ENCODE results near the gene RIPK1.
"Not testable (repeated sequence)": the region's sequence is repeated elsewhere in the genome, so short reads cannot be mapped to it uniquely, and the experiment has no call there.

Gene RIPK1

GRCh38 chr6:3052481-3053230 is 15.6 kb upstream of the RIPK1 start:
- Histone ChIP-seq H3K79me2 (ENCODE audit: insufficient read depth, low read length) (no peaks in the 10 kb centered on the region), H3K36me3 (ENCODE audit: insufficient read depth, low read length) (no peaks in the 10 kb centered on the region), H3K27me3 (ENCODE audit: insufficient read depth, low read length, poor library complexity, severe bottlenecking) (no peaks in the 10 kb centered on the region), H3K9me2 (replicated peaks; ENCODE audit: low read depth, low read length) (no peaks in the 10 kb centered on the region), H4K20me1 (ENCODE audit: insufficient read depth, low read length, poor library complexity, severe bottlenecking) (no peaks in the 10 kb centered on the region), H3K4me3 (ENCODE audit: low read length, poor library complexity, severe bottlenecking) (no peak overlapping the region), H3F3A (ENCODE audit: low read depth) (no peaks in the 10 kb centered on the region), H2AFZ (ENCODE audit: low read length) (no peak overlapping the region), H3K9me3 (ENCODE audit: insufficient read depth, low read depth, low read length) (no peaks in the 10 kb centered on the region), H3K4me1 (ENCODE audit: insufficient read depth, low read length, poor library complexity, severe bottlenecking) (peaks cover 5% of the 10 kb centered on the region), H3K4me2 (ENCODE audit: low read depth, low read length, poor library complexity, severe bottlenecking) (no peak overlapping the region), H3K9ac (ENCODE audit: low read depth, low read length, poor library complexity, severe bottlenecking) (no peak overlapping the region)
- no peak for TF ChIP-seq EZH2phosphoT487 (IDR thresholded peaks at IDR 0.05; ENCODE audit: borderline replicate concordance)
- TF ChIP-seq CTCF (conservative IDR thresholded peaks at IDR 0.05; ENCODE audit: low read length): no peak

GRCh38 chr6:3053231-3053508 is 15.1 kb upstream of the RIPK1 start:
- H3K4me3 ChIP-seq (ENCODE audit: low read length, poor library complexity, severe bottlenecking): no peak overlapping the region
- H3K36me3 ChIP-seq (ENCODE audit: insufficient read depth, low read length): no peaks in the 10 kb centered on the region
- H3K9me2 ChIP-seq (replicated peaks; ENCODE audit: low read depth, low read length): no peaks in the 10 kb centered on the region
- H3F3A ChIP-seq (ENCODE audit: low read depth): no peaks in the 10 kb centered on the region
- no peak overlapping the region for H3K9ac ChIP-seq (ENCODE audit: low read depth, low read length, poor library complexity, severe bottlenecking)
- H3K79me2 ChIP-seq (ENCODE audit: insufficient read depth, low read length): no peaks in the 10 kb centered on the region
- H2AFZ ChIP-seq (ENCODE audit: low read length): no peak overlapping the region
- peaks cover 5% of the 10 kb centered on the region for H3K4me1 ChIP-seq (ENCODE audit: insufficient read depth, low read length, poor library complexity, severe bottlenecking)
- H4K20me1 ChIP-seq (ENCODE audit: insufficient read depth, low read length, poor library complexity, severe bottlenecking): no peaks in the 10 kb centered on the region
- H3K9me3 ChIP-seq (ENCODE audit: insufficient read depth, low read depth, low read length): no peaks in the 10 kb centered on the region
- TF ChIP-seq EZH2phosphoT487 (IDR thresholded peaks at IDR 0.05; ENCODE audit: borderline replicate concordance) (no peak), CTCF (conservative IDR thresholded peaks at IDR 0.05; ENCODE audit: low read length) (no peak)
- H3K4me2 ChIP-seq (ENCODE audit: low read depth, low read length, poor library complexity, severe bottlenecking): no peak overlapping the region
- H3K27me3 ChIP-seq (ENCODE audit: insufficient read depth, low read length, poor library complexity, severe bottlenecking): no peaks in the 10 kb centered on the region

GRCh38 chr6:3054229-3055157 is 13.8 kb upstream of the RIPK1 start:
- H3K27me3 ChIP-seq (ENCODE audit: insufficient read depth, low read length, poor library complexity, severe bottlenecking); H3K9ac ChIP-seq (ENCODE audit: low read depth, low read length, poor library complexity, severe bottlenecking); H2AFZ ChIP-seq (ENCODE audit: low read length); H3K36me3 ChIP-seq (ENCODE audit: insufficient read depth, low read length); H3K9me2 ChIP-seq (replicated peaks; ENCODE audit: low read depth, low read length); H3K79me2 ChIP-seq (ENCODE audit: insufficient read depth, low read length); H3K4me2 ChIP-seq (ENCODE audit: low read depth, low read length, poor library complexity, severe bottlenecking); H3F3A ChIP-seq (ENCODE audit: low read depth); H3K4me3 ChIP-seq (ENCODE audit: low read length, poor library complexity, severe bottlenecking); H3K9me3 ChIP-seq (ENCODE audit: insufficient read depth, low read depth, low read length); H4K20me1 ChIP-seq (ENCODE audit: insufficient read depth, low read length, poor library complexity, severe bottlenecking): not testable (repeated sequence)
- H3K4me1 ChIP-seq (ENCODE audit: insufficient read depth, low read length, poor library complexity, severe bottlenecking): peaks cover 13% of the 10 kb centered on the region

- Histone ChIP-seq H3K4me1 (ENCODE audit: insufficient read depth, low read length, poor library complexity, severe bottlenecking) (peaks cover 14% of the 10 kb centered on the region), H3K4me2 (ENCODE audit: low read depth, low read length, poor library complexity, severe bottlenecking) (peak overlapping the region; percentile 59)
- H3K9ac ChIP-seq (ENCODE audit: low read depth, low read length, poor library complexity, severe bottlenecking); H4K20me1 ChIP-seq (ENCODE audit: insufficient read depth, low read length, poor library complexity, severe bottlenecking); H3K4me3 ChIP-seq (ENCODE audit: low read length, poor library complexity, severe bottlenecking); H3K79me2 ChIP-seq (ENCODE audit: insufficient read depth, low read length); H2AFZ ChIP-seq (ENCODE audit: low read length); H3K9me2 ChIP-seq (replicated peaks; ENCODE audit: low read depth, low read length); H3K36me3 ChIP-seq (ENCODE audit: insufficient read depth, low read length); H3K27me3 ChIP-seq (ENCODE audit: insufficient read depth, low read length, poor library complexity, severe bottlenecking); H3F3A ChIP-seq (ENCODE audit: low read depth); H3K9me3 ChIP-seq (ENCODE audit: insufficient read depth, low read depth, low read length): not testable (repeated sequence)
Measured at GRCh38 chr6:3055158-3055499, 13.2 kb upstream of the RIPK1 start.
